HG02623 (cell line): Measurements from ENCODE around the gene PODXL2.

Experiments used
- ATAC-seq: cut with Tn5 transposase; IDR thresholded peaks from one replicate; pipeline ENCODE4 v1.9.1; 2021; ENCODE audit warnings: moderate library complexity; ENCODE audit not compliant: unreplicated experiment

Gene PODXL2

DNA sequence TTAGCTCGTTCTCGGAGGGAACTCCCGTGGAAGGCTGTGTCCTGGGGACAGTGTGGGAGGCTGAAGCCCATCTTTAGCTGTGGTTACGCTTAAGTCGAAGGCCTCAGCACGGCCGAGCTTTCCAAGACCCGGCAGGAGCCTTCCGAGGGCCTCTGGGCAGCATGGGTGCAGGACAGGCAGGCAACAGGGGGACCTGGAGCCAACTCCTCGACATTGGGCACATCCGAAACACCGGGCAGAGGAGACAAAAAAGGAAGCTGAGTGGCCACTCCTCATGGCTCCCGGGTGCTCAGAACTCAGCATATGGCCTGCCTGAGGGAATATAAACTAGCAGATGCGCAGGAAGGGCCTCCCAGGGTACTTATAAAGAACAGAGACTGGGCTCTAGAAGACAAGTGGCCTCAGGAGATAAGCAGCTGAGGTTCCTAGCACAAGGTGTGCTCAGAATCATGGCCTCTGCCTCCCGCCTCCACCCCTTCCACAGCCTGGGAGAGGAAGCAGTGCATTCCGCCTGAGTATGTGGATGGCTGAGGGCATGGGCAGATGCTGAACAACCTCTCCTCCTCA, 77.9 kb downstream of the PODXL2 start:
- no peak for ATAC-seq

DNA sequence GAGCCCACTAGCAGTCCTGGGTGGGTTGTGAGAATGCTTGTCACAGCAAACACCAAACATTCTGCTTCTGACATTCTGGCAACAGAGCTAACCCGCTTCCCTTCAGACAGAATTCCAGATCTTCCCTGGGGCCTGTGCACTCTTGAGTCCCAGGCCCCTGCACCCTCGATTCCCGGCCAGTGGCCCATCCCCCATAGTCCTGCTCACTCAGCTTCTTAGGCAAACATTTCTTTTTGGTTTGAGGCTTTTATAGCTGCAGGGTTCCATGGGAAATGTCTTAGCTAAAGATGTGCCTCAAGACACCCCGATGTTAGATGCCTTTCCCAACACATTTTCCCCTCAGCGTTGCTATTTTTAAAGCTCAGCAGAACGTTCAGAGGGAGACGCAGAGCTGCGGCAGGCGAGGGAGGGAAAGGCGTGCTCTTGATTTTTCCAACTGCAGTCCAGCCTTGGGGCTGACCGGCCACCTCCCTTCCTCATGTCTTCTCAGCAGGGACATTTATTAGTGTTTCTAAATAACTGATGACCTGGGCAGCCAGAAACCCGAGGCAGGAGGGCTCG, 78.9 kb downstream of the PODXL2 start:
- ATAC-seq, result no peak

DNA sequence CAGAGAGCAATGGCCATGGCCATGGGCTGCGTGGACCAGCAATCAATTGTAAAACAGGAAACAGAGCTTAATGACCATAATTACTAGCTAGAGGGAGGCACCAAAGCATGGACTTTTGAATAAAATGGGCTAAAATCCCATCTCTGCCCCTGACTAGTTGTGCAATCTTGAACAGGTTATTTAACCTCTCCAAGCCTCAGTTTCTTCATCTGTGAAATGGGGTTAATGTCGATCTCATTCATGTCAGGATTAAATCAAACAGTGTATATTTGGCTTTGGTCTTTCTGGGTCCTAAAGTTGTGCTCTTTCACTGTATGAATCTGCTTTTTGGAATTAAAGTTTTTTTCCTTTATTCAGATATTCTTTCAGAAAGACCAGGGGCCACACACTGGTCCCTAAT, 79.9 kb downstream of the PODXL2 start:
- ATAC-seq, result no peak

DNA sequence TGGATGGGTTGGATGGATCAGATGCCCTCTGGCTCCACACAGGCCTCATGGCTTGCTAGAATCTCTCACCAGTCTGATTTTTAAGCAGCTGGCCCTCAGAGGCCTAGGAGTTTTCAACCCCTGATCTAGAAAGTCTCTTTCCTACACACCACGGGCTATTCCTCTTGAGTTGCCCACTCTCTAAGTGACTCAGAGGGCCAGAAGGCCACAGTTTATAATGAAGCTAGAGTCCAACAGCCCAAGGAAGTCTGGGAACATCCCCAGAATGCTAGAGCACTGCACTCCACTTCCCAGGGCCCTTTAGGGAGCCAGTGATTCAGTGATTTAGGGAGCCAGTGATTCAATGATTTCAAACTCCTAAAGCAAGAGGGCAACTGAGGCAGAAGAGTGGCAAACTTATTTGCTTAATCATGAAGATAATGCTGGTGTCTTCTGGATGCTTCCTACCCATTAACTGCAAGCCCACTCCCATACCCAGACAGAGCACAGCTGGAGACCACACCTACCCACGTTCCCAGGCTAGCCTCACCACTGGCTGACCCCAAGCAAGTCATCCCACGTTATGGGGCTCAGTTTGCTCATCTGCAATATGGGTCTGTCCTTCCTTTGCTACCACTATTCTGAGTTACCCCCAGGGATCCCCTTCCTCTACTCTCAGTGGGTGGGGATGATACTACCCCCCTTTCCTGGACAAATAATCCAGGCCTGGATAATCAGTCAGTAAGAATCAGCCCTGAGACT, 80.5 kb downstream of the PODXL2 start:
- no peak for ATAC-seq

DNA sequence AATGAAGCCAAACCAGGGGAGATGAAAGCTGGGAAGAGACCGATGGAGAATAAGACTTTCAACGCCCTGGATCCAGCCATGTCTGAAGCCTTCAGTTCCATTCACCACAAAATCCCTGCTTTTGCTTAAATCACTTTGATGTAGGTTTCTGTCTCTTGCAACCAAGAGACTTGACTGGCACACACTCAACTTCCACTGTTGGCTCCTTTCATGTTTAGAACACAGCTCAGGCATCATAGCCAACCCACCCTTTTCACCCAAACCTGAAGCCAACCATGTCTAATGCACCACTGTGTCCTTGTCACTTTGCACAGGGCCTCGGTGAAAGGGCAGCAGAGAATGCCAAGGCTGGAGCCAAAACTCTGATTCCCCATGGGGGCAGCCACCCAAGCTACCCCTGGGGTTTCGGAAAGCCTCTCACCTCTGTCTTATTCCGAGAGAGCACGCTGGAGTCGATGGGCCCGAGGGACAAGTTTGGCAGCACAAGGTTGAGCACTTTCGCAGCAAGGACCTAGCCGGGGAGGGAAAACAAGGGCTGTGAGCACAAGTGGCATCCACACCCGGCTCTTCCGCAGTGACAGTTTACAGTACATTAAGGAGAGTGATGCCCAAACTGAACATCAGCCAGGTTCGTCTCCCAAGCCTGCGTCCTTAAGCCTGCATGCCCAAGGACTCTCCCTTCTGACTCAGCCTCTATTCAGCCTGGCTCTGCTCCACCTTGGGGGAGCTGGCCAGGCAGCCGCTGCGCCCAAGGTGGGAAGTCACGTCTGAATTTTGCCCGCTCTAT, 81.4 kb downstream of the PODXL2 start:
- no peak for ATAC-seq

DNA sequence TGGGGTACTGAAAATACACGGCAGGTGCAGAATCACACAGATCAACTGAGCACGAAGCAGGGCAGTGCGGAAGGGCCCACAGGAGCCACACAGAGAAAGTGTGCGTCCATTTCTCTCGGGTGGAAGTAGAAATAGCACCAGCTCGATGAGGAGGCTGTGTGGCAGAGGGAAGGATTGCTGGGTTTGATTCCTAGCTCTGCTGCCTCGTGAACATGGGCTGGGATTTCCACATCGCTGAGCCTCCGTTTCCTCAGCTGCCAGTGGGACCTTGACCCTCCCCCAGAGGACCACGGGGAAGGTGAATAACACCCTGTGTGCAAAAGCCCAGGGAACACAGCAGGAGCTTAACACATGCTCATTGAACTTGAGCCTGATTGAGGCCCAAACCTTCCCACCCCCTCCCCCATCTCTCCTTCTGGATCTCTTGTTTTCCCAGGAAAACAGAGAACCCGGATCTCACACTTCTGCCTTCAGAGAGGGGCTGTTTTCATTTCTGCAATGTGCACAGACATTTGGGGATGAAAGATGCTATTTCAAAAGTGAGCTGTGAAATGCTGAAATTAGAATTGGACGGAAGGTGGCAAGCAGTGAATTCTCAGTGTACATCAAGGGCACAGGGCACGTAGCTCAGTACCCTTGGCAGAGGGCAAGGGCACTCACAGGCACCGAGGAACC, 82.2 kb downstream of the PODXL2 start:
- ATAC-seq, result no peak

DNA sequence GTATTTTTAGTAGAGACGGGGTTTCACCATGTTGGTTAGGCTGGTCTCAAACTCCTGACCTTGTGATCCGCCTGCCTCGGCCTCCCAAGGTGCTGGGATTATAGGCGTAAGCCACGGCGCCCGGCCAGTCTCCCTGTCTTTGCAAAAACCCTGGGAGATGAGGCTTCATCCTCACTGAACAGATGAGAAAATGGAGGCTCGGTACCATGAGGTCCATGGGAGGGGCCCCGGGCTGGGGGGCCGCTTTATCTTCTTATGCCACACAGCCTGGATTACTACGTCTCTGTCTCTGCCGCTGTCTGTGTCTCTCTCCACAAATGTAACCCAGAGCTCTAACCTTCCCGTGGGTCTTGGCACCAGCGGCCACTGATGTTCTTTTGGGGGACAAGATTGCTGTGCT, 82.9 kb downstream of the PODXL2 start:
- no peak for ATAC-seq

DNA sequence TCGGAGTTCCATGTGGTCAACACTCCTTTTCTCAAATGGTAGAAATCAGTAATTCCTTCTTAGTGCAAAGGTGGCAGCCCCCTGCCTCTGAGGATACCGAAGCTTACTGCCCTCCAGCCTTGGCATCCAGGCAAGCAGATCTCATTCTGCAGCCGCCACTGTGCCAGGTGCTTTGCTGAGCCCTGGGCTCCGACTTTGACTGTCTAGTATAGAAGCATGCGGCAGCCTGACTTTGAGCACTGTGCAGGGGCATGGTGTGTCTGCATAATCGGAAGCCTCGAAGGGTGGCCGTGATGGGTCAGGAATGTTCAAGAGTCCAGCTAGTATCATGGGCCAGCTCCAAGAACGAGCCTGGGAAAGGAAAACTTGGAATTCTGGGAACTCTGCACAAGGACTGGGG, 83.5 kb downstream of the PODXL2 start:
- no peak for ATAC-seq

DNA sequence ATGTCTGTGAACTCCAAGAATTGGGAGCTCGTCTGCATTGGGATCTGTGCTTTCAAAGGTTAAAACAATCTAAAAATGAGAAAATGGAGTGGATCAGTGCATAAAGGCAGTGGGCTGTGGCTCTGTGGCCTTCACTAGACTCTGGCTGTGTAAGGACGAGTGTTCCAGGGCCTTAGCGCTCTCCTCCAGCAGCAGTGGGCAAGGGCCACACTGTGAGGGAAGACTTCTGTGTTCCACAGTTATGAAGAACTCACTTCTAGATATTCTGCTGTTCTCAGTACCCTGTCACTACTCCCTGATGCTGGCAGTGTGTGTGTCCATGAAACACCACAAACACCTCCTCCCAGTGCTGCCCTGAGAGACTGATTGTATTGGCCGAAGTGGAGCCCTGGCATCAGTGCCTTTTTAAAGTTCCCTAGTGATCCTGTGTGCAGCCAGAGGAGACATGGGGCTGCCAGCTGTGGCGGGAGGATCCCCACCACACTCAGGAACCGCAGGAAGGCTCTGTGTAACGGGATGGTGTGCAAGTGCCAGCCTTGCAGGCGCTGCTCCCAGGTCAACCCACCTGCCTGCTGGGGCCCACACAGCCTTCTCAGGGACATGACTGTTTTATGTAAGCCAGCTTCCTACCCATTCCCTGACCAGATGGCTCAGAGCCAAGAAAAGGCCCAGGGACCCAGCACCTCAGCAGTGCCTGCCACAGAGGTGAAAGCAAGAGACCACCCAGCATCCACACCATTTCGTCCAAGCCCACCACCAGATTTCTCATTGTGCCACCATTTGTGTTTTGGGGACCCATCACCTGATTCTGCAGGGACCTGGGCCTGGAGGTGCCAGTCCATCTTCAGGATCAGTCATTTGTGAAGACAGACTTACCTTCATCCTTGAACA, 84.1 kb downstream of the PODXL2 start:
- ATAC-seq, result no peak

DNA sequence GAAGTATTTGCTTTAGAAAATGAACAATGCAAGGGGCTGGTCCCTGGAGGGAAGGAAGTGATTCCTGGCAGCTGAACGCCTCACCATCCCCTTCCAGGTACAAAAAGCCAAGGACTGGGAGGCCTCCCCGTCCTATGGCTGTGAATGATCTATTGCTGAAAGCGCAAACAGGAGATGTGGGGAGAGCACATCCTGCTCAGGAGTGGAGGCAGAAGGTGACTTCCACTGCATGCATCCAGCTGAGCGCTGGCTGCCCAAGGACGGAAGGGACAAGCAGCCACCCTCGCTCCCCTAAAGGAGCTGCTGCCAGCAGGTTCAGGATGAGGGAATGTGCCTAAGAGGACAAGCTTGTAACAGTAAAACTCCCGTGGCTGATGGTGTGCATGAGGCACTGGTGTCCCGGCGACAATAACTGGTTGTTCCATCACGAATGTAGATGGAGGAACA, 85.2 kb downstream of the PODXL2 start:
- no peak for ATAC-seq

DNA sequence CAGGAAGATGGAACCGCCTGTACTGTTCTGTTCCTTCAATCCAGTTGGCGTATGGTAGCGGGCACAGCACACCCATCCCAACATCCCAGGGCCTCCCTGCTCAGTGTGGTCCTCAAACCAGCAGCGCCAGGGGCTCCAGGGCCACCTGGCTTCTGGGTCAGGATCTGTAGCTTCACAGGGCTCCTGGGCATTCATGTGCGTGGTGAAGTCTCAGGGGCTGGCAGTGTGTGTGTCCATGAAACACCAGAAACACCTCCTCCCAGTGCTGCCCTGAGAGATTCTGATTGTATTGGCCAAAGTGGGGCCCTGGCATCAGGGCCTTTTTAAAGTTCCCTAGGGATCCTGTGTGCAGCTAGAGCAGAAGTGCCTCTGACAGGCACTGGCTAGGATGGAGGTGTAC, 85.9 kb downstream of the PODXL2 start:
- no peak for ATAC-seq

DNA sequence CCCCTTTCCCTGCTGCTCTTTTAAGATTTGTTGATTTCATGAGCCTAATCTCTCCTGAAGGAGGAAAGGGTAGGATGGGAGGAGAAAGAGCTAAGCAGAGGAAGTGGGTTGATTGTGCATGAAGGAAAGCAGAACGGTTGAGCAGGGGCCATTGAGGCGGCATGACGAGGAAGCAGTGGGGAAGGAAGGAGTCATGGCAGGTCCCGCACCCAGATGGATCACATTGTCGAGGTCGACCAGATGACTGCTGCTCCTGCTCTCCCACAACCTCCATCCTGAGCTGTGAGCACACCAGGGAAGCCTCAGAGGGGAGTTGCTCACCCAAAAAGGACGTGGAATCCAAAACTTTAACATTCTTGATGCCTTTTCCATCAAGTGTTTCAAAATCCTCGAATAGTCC, 86.5 kb downstream of the PODXL2 start:
- ATAC-seq, result no peak

DNA sequence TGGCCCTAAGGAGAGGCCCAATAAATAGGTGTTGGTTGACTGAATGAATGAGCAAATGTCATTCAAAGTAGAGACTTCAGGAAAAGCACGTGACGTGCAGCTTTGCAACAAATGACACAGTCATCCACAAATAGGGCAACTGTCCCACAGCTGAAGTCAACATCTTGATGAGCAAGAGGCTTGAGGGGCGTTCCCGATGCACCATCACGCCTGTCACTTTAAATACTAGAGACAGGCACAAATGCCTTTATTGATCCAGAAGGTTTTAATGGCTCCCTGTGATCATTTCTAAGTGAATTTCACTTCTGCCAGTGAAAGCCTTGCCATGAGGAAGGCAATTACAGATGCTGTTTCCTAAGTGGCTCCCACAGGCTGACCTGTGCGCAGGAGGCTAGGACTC, 87.4 kb downstream of the PODXL2 start:
- ATAC-seq, result no peak

DNA sequence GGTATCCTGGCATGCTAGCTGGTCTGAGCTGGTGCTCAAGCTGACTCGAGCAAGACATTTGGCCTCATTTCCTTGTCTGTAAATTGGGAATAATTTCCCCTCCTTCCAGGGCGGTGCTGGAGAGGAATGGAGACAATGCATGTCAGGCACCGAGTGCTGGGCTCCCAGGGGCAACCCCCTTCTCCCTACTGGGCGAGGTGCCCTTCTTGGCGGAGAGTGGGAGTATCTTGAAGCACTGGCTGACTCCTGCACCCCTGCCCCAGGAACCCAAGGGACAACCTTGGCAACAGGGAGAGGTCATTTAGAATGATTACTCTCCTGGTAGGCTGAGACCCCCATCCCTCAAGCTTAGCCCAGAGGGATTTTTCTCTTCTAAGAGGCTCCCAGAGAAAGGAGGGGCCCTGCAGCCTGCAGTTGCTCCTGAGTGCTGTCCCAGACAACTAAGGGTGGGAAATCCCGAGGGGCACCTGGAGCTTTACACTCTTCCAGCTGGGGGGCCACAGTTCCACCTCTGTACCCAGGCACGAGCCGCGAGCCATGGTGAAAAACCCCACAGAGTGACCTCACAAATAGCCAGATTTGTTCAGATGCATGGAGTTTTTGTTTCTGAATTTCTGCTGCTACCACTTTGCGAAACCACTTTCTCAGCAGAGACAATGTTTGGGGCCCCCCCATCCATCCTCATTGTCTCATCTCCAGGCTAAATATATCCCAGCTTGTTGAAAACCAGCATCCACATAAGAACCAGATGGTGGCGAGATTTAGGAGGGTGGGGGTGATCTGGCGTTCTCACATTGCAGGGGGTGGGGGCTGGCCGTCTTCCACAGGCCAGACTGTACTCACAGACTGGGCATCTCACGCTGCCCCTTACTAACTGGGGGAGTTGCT, 88.6 kb downstream of the PODXL2 start:
- no peak for ATAC-seq

DNA sequence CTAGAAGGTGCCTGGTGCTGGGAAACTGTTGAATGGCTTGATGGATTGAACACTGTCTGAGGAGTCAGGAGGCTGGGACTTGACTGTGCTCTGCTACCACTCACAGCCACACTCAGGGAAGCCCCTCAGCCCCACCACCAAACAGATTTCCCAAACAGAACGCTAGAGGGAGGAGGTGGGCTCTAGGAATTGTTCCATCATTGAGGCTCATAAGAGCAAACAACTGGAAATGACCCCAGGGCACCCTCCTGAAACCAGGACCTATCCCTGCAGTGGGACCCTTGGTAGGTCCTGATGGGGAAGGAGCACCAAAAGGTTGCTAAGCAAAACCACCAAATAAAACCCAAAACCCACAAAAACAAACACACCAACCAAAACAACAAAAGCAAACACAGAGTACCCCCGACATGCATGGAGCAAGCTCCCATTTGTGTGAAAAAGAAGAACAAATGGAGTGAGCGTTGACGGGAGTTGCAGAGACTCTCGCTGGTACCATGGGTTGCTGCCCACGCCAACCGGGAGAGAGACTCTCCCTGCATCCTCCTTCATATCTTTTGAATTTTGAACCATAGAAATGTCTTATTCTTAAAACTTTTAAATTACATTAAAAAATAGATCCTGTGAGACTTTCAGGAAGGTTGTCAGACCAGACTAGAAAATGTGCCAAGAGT, 89.4 kb downstream of the PODXL2 start:
- no peak for ATAC-seq

DNA sequence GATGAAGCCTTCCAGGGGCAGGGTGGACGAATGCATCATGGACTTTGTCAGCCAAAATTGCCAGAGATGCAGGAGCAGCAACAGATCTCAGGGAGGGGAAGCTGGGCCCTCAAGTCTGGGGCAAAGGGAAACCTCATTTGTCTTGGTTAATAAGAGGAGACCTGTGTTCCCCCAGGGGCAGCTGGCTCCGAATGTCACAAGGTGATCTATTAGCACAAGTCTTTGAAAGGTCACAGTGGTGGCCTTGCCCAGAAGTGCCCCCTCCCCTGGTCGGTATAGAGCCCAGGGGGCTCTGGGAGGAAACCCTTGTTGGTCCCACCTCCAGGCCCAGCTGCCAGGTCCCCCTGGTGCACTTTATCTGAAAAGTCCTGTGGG, 89.9 kb downstream of the PODXL2 start:
- ATAC-seq, result no peak

DNA sequence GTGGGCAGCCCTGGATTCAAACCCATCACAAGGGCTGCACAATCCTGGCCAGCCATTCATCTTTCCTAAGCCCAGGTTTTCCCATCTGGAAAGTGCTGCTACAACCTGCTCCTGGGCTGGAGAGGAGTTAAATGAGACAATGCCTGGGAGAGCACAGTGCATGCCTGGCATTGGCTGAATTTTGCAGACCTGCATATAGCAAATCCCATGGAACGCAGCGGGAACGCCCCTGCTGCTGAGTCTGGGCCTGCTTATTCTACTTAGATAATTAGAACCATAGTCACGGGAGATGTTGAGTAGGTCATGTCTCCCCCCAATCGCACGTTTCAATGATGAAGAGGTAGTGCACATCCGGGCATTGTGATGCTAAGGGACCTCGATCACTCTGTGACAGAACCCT, 90.4 kb downstream of the PODXL2 start:
- no peak for ATAC-seq

DNA sequence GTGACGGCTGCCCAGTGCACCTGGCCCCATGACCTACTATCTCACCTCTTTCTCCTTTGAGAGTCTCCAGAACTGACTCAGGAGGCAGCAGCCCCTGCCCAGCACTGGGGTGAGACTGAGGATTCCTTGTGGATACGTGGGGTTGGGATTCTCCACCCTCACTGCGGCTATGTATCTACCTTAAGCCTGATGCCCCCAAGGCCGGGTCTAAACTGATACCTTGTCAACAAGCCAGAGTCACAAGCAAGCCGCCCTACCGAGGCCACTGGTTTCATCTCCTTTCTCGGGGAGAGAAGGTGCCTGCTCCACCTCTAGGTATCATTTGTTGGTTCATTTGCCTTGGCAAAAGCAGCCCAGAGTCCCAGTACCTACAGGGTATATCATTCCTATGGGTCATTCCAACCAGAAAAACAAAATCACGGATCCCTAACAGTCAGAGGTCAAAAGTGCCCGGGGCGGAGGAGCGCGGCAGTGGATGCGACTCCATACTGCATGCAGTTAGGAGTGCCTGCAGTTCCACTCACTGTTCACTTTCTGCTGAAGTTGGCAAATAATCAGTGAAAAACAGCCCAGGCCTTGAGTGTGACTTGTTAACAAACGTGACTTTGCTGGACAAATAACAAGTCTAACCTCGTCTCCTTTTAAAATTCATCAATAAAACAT, 91.3 kb downstream of the PODXL2 start:
- no peak for ATAC-seq
